GM19455 (cell line): ENCODE data around the gene NAA50.

Experiments
- ATAC-seq: cut with Tn5 transposase; IDR thresholded peaks from one replicate; pipeline ENCODE4 v1.9.1; 2021; ENCODE audit not compliant: unreplicated experiment

NAA50 gene

DNA sequence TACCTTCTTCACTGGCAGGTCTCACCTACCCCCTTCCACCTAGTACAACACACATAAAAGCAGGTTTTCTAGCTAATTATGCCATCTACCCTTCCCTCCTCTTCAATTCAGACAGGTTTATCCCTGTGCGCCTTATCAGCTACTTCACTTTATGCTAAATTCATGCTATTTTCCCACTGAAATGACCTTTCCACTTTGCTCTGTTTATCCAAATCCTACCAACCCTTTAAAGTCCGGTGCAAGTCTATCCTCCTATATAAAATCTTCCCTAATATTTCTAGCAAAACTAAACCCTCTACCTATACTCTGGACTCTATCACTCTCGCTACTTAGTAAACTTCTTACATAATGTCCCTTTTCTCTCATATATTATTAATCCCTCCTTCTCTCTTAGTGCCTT is 55.6 kb downstream of the NAA50 start:
- no peak for ATAC-seq

- ATAC-seq, result no peak
Measured at GRCh38 chr3:113685956-113686721, 59.9 kb downstream of the NAA50 start.

- ATAC-seq, result no peak
Measured at GRCh38 chr3:113685124-113685523, 60.9 kb downstream of the NAA50 start.

GRCh38 chr3:113684271-113684819 is 61.7 kb downstream of the NAA50 start:
- ATAC-seq, result no peak

- ATAC-seq, result no peak
Measured at GRCh38 chr3:113678773-113679172, 67.3 kb downstream of the NAA50 start.

DNA sequence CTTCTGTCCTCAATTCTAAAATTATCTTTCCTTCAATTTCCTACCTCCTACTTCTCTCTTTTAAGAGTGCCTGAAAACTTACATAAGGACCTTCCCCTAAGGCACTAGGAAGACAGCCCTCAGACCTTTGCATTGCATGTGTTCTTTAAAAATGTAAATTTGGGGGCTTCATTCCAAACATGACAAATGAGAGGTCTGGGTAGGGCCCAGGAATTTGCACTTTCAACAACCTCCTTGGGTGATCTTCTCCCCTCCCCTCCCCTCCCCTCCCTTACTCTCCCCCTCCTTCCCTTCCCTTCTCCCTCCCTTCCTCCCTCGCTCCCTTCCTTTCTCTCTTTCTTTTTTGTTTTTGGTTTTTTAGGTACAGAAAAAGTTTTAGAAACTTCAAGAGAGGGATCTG is 68.3 kb downstream of the NAA50 start:
- no peak for ATAC-seq

- no peak for ATAC-seq
Measured at GRCh38 chr3:113676261-113676660, 69.8 kb downstream of the NAA50 start.

- ATAC-seq, result no peak
Measured at GRCh38 chr3:113673593-113673992, 72.5 kb downstream of the NAA50 start.

- ATAC-seq, result no peak
Measured at GRCh38 chr3:113668015-113668414, 78.0 kb downstream of the NAA50 start.
